Trophoblast cell (in vitro differentiated cells and primary cell): ENCODE measurements around the gene ULK4.

Source experiments
- DNase-seq, 2 donors: peaks; one replicate each; pipeline ENCODE4 v3.0.0-alpha.2; 2016
- H2AFZ ChIP-seq: 2 replicates; pipeline ENCODE4 v1.6.1; 2013; ENCODE audit warnings: low read length, moderate library complexity, mild to moderate bottlenecking; ENCODE audit not compliant: insufficient read depth, poor library complexity
- H2AK5ac ChIP-seq: 2 replicates; pipeline ENCODE4 v1.6.1; 2013; ENCODE audit warnings: mild to moderate bottlenecking, low read length
- H2BK120ac ChIP-seq: 2 replicates; pipeline ENCODE4 v1.6.1; 2013; ENCODE audit warnings: low read length, mild to moderate bottlenecking, moderate library complexity; ENCODE audit not compliant: insufficient read depth, poor library complexity
- H2BK12ac ChIP-seq: 2 replicates; pipeline ENCODE4 v1.6.1; 2013; ENCODE audit warnings: mild to moderate bottlenecking, low read length, moderate library complexity
- H2BK5ac ChIP-seq: 2 replicates; pipeline ENCODE4 v1.6.1; 2013; ENCODE audit warnings: low read length, low read depth, moderate library complexity, mild to moderate bottlenecking; ENCODE audit not compliant: poor library complexity
- H3K14ac ChIP-seq: 2 replicates; pipeline ENCODE4 v1.6.1; 2013; ENCODE audit warnings: mild to moderate bottlenecking, low read length
- H3K18ac ChIP-seq: 2 replicates; pipeline ENCODE4 v1.6.1; 2013; ENCODE audit warnings: mild to moderate bottlenecking, low read length
- H3K23ac ChIP-seq: 2 replicates; pipeline ENCODE4 v1.6.1; 2013; ENCODE audit warnings: low read length
- H3K27ac ChIP-seq: 2 replicates; pipeline ENCODE4 v1.5.1; 2013; ENCODE audit warnings: low read depth, mild to moderate bottlenecking, inconsistent platforms, low read length, moderate library complexity
- H3K27me3 ChIP-seq: 2 replicates; pipeline ENCODE4 v1.6.1; 2013; ENCODE audit warnings: inconsistent platforms, mild to moderate bottlenecking, low read length, moderate library complexity; ENCODE audit not compliant: insufficient read depth
- H3K36me3 ChIP-seq, 2 experiments: 1 replicate in 1 of 2; 2 replicates in 1 of 2; pipeline ENCODE4 v1.6.1; 2013; ENCODE audit warnings: low read length in 2 of 2, mild to moderate bottlenecking in 2 of 2, moderate library complexity in 1 of 2; ENCODE audit not compliant: insufficient read depth in 2 of 2, control insufficient read depth in 1 of 2
- H3K4ac ChIP-seq: 2 replicates; pipeline ENCODE4 v1.6.1; 2013; ENCODE audit warnings: low read depth, mild to moderate bottlenecking, low read length, moderate library complexity
- H3K4me1 ChIP-seq, 2 experiments: 1 replicate in 1 of 2; 2 replicates in 1 of 2; pipeline ENCODE4 v1.6.1; 2013; ENCODE audit warnings: low read length in 2 of 2, mild to moderate bottlenecking in 2 of 2, moderate library complexity in 1 of 2; ENCODE audit not compliant: insufficient read depth in 2 of 2, control insufficient read depth in 1 of 2
- H3K4me2 ChIP-seq: 2 replicates; pipeline ENCODE4 v1.6.1; 2013; ENCODE audit warnings: inconsistent platforms, mild to moderate bottlenecking, low read length, moderate library complexity
- H3K4me3 ChIP-seq: 2 replicates; pipeline ENCODE4 v1.5.1; 2013; ENCODE audit warnings: mild to moderate bottlenecking, low read depth, low read length, inconsistent platforms
- H3K79me1 ChIP-seq: one replicate; pipeline ENCODE4 v1.6.1; 2013; ENCODE audit warnings: low read length
- H3K79me2 ChIP-seq: 2 replicates; pipeline ENCODE4 v1.6.1; 2013; ENCODE audit warnings: low read length, mild to moderate bottlenecking; ENCODE audit not compliant: control insufficient read depth, insufficient read depth, poor library complexity
- H3K9ac ChIP-seq: 2 replicates; pipeline ENCODE4 v1.6.1; 2013; ENCODE audit warnings: mild to moderate bottlenecking, low read length
- H3K9me3 ChIP-seq: 2 replicates; pipeline ENCODE4 v1.6.1; 2013; ENCODE audit warnings: low read depth, mild to moderate bottlenecking, control low read depth, inconsistent platforms, low read length; ENCODE audit not compliant: insufficient read depth
- H4K12ac ChIP-seq: 2 replicates; pipeline ENCODE4 v1.6.1; 2013; ENCODE audit warnings: low read depth, mild to moderate bottlenecking, low read length, moderate library complexity
- H4K8ac ChIP-seq: 2 replicates; pipeline ENCODE4 v1.6.1; 2013; ENCODE audit warnings: low read depth, mild to moderate bottlenecking, low read length, moderate library complexity
- H4K91ac ChIP-seq: one replicate; pipeline ENCODE4 v1.6.1; 2013; ENCODE audit warnings: low read depth, mild to moderate bottlenecking, low read length, moderate library complexity
- WGBS: extraction: QIAGEN DNeasy Blood & Tissue Kit; methylation state at CpG from one replicate; pipeline ENCODE4 v1.1.7; 2013; ENCODE audit warnings: missing lambda C conversion rate; ENCODE audit not compliant: insufficient read length, insufficient coverage; ENCODE audit errors: extremely low coverage; 5-methylcytosine and 5-hydroxymethylcytosine counted together

The ULK4 gene

DNA sequence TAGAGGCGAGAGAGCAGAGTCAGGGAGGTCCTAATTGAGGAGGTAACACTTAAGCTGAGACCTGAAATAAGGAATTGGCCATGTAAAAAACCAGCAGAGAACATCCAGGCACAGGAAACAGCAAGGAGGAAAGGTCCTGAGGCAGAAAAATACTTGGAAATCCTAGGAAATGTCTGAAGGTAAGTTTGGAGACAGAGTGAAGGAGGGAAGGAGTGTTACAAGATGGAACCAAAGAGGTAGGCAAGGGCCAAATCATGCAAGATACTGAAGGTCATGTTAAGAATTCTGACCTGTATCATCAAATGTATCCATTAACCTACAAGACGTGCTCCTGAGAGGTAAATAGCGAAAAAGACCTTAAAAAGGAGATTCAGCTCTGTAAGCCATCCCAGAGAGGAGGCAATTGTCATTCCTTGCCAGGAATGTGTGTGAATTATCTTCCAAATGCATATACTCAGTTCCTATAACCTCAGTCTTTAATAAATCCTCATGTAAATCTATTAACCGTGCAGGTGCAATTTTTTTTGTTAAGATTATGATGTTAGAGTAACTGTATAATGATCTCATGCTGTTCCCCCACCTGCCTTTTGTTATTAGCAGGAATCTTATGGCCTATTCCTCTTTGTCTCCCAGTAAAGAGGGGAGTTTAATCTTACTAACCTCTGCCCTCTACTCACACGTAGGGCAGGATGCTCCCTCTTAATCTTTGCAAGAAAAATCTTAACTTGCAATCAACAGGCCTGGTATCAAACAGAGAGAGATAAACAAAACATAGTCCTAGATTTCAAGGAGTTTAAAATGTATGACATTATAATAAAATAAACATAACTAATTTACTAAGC is 166.9 kb downstream of the ULK4 start:
- no peaks in the 10 kb centered on the region for H3K4me1 ChIP-seq
- no peak overlapping the region for H4K12ac ChIP-seq
- no peaks in the 10 kb centered on the region for H3K79me2 ChIP-seq
- H4K8ac ChIP-seq: no peak overlapping the region
- no peak overlapping the region for H2BK5ac ChIP-seq
- no peak overlapping the region for H3K27ac ChIP-seq
- no peak overlapping the region for H2AK5ac ChIP-seq
- H3K14ac ChIP-seq: no peak overlapping the region
- H3K18ac ChIP-seq: no peak overlapping the region
- H3K4ac ChIP-seq: no peak overlapping the region
- no peak overlapping the region for H2BK12ac ChIP-seq
- H3K36me3 ChIP-seq: no peaks in the 10 kb centered on the region
- H3K79me1 ChIP-seq: no peaks in the 10 kb centered on the region
- WGBS: no CpG with 5 or more reads among the region's 5 CpGs
- no peaks in the 10 kb centered on the region for H3K9me3 ChIP-seq
- DNase-seq: no peak
- H2AFZ ChIP-seq: no peak overlapping the region
- no peak overlapping the region for H4K91ac ChIP-seq
- no peak overlapping the region for H3K4me3 ChIP-seq
- H3K9ac ChIP-seq: no peak overlapping the region
- no peak overlapping the region for H2BK120ac ChIP-seq
- no peaks in the 10 kb centered on the region for H3K27me3 ChIP-seq
- no peak overlapping the region for H3K4me2 ChIP-seq
- H3K23ac ChIP-seq: no peak overlapping the region

DNA sequence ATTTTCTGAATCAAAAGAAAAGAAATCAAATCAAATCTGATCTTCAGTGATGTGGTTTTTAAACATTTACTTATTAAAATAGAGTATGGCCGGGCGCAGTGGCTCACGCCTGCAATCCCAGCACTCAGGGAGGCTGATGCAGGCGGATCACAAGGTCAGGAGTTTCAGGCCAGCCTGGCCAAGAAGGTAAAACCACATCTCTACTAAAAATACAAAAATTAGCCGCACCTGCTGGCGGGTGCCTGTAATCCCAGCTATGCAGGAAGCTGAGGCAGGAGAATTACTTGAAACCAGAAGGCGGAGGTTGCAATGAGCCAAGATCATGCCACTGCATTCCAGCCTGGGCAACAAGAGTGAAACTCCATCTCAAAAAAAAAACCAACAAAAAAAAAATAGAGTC is 169.1 kb downstream of the ULK4 start:
- no peak overlapping the region for H2AFZ ChIP-seq
- H3K4ac ChIP-seq: no peak overlapping the region
- H3K4me3 ChIP-seq: no peak overlapping the region
- H3K36me3 ChIP-seq: no peaks in the 10 kb centered on the region
- no peak overlapping the region for H3K18ac ChIP-seq
- H3K9me3 ChIP-seq: no peaks in the 10 kb centered on the region
- H3K9ac ChIP-seq: no peak overlapping the region
- no peak overlapping the region for H4K12ac ChIP-seq
- no peak overlapping the region for H2BK5ac ChIP-seq
- no peaks in the 10 kb centered on the region for H3K79me1 ChIP-seq
- no peak overlapping the region for H2BK12ac ChIP-seq
- H2BK120ac ChIP-seq: no peak overlapping the region
- H3K27me3 ChIP-seq: no peaks in the 10 kb centered on the region
- H3K79me2 ChIP-seq: no peaks in the 10 kb centered on the region
- H2AK5ac ChIP-seq: no peak overlapping the region
- H3K27ac ChIP-seq: no peak overlapping the region
- DNase-seq: no peak
- no peak overlapping the region for H4K8ac ChIP-seq
- no CpG with 5 or more reads among the region's 7 CpGs for WGBS
- H3K4me2 ChIP-seq: no peak overlapping the region
- H3K4me1 ChIP-seq: no peaks in the 10 kb centered on the region
- no peak overlapping the region for H3K23ac ChIP-seq
- no peak overlapping the region for H3K14ac ChIP-seq
- no peak overlapping the region for H4K91ac ChIP-seq

DNA sequence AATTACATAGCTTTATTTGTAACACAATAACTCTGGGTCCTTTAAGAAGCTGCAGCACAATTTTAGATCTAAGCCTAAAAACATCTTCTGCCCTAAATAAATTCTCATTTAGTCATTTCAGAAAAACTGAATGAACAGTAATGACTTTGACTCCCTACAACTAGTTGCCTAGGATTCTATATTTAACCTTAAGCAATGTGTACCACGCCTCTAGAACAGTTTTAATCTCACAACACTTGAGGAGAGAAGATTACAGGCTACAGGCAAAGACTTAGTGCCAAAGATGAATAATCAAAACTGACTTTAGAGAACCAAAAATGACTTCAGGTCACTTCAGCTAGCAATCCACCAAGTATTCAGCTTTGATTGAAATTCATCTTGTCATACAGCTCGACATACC is 192.8 kb downstream of the ULK4 start:
- no peak overlapping the region for H3K9ac ChIP-seq
- H4K12ac ChIP-seq: no peak overlapping the region
- H3K36me3 ChIP-seq: no peaks in the 10 kb centered on the region
- no peak overlapping the region for H3K4me3 ChIP-seq
- no peak overlapping the region for H3K4me2 ChIP-seq
- H2BK120ac ChIP-seq: no peak overlapping the region
- no peak overlapping the region for H3K4ac ChIP-seq
- H2AFZ ChIP-seq: no peak overlapping the region
- no peak overlapping the region for H3K23ac ChIP-seq
- no peaks in the 10 kb centered on the region for H3K79me2 ChIP-seq
- no peak overlapping the region for H2BK12ac ChIP-seq
- H3K27ac ChIP-seq: no peak overlapping the region
- H3K4me1 ChIP-seq: no peaks in the 10 kb centered on the region
- H3K79me1 ChIP-seq: no peaks in the 10 kb centered on the region
- H3K18ac ChIP-seq: no peak overlapping the region
- H2AK5ac ChIP-seq: no peak overlapping the region
- no peak for DNase-seq
- no CpG with 5 or more reads among the region's 2 CpGs for WGBS
- H3K27me3 ChIP-seq: no peaks in the 10 kb centered on the region
- no peak overlapping the region for H4K91ac ChIP-seq
- H4K8ac ChIP-seq: no peak overlapping the region
- H3K9me3 ChIP-seq: peaks cover 2% of the 10 kb centered on the region
- H2BK5ac ChIP-seq: no peak overlapping the region
- H3K14ac ChIP-seq: no peak overlapping the region

DNA sequence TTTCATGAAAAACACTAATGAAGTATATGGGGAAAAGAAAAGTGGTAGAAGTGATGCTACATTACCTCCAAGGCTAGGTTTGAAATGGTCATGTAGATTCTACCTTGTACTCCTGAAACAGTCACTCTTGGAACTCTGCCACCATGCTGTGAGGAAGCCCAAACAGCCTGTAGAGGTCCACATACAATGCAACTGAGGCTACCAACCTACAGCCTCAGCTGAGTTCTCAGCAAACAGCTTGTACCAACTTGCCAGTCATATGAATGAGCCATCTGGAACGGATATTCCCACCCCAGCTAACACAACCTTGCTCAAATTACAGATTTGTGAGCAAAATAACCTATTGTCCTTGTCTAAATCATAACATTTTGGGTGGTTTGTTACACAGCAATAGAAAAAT is 193.5 kb downstream of the ULK4 start:
- Histone ChIP-seq H3K9me3 (peaks cover 2% of the 10 kb centered on the region), H2AK5ac (no peak overlapping the region), H3K36me3 (no peaks in the 10 kb centered on the region), H3K27ac (no peak overlapping the region), H3K4me3 (no peak overlapping the region), H4K91ac (no peak overlapping the region), H2AFZ (no peak overlapping the region), H4K12ac (no peak overlapping the region), H2BK120ac (no peak overlapping the region), H3K27me3 (no peaks in the 10 kb centered on the region), H3K9ac (no peak overlapping the region), H2BK5ac (no peak overlapping the region), H3K4me2 (no peak overlapping the region), H2BK12ac (no peak overlapping the region), H3K18ac (no peak overlapping the region), H3K14ac (no peak overlapping the region), H3K79me1 (no peaks in the 10 kb centered on the region), H3K4ac (no peak overlapping the region), H3K4me1 (no peaks in the 10 kb centered on the region), H3K79me2 (no peaks in the 10 kb centered on the region), H3K23ac (no peak overlapping the region), H4K8ac (no peak overlapping the region)
- WGBS: no CpG with 5 or more reads among the region's 1 CpG
- no peak for DNase-seq
